Omental fat pad (tissue), 4 donors: ENCODE measurements around the gene CYP2A13. TPM values are rescaled to one million over a fixed set of nuclear protein-coding genes. Genes with fewer than 3 reads are reported as not detected.
"Not testable (repeated sequence)": the region's sequence is repeated elsewhere in the genome, so short reads cannot be mapped to it uniquely, and the experiment has no call there.

Source experiments
- ATAC-seq: fragments of 150-250 bp; one replicate; pipeline ENCODE4 v1.9.1; 2016; ENCODE audit warnings: mild to moderate bottlenecking, moderate library complexity; ENCODE audit not compliant: low FRiP score
- DNase-seq: peaks from one replicate; pipeline ENCODE4 v3.0.0-alpha.2; 2019; ENCODE audit warnings: low spot score
- total RNA-seq, 4 donors: library from RNA; depleted of rRNA; stranded (reverse); fragments of >200 nt; gene quantifications; one replicate each; pipeline ENCODE4 v1.1.0, GENCODE V29; 2016
- TF ChIP-seq, protein P1 (sequence below), 3 donors: fragments of 450-650 bp; IDR thresholded peaks; one replicate each; pipeline ENCODE4 v1.5.1; 2016 to 2017; ENCODE audit warnings: antibody characterized with exemption in 3 of 3, mild to moderate bottlenecking in 3 of 3, moderate library complexity in 2 of 3

Gene CYP2A13
- total RNA-seq, 4 donors from 2014 or later = not detected

DNA sequence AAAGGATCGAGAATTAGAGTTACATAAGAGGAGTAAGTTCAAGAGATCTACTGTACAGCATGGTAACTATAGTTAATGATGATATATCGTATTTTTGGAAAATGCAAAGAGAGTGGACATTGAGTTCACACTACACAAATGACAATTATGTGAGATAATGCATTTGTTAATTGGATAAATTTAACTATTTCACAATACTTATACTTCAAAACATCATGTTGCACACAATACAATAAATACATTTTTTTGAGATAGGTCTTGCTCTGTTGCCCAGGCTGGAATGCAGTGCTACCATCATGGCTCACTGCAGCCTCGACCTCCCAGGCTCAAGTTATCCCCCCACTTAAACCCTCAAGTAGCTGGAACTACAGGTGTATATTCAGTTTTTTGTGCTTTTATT lies 17.9 kb downstream of the CYP2A13 start:
- DNase-seq = no peak
- no peak for ATAC-seq
- TF ChIP-seq, protein P1, sequence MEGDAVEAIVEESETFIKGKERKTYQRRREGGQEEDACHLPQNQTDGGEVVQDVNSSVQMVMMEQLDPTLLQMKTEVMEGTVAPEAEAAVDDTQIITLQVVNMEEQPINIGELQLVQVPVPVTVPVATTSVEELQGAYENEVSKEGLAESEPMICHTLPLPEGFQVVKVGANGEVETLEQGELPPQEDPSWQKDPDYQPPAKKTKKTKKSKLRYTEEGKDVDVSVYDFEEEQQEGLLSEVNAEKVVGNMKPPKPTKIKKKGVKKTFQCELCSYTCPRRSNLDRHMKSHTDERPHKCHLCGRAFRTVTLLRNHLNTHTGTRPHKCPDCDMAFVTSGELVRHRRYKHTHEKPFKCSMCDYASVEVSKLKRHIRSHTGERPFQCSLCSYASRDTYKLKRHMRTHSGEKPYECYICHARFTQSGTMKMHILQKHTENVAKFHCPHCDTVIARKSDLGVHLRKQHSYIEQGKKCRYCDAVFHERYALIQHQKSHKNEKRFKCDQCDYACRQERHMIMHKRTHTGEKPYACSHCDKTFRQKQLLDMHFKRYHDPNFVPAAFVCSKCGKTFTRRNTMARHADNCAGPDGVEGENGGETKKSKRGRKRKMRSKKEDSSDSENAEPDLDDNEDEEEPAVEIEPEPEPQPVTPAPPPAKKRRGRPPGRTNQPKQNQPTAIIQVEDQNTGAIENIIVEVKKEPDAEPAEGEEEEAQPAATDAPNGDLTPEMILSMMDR (IDR thresholded peaks at IDR 0.05) = no peak

- ATAC-seq (no peak), DNase-seq (no peak)
- TF ChIP-seq, protein P1 (IDR thresholded peaks at IDR 0.05) = no peak
Observed at GRCh38 chr19:41111296-41111695, 23.0 kb downstream of the CYP2A13 start.

DNA sequence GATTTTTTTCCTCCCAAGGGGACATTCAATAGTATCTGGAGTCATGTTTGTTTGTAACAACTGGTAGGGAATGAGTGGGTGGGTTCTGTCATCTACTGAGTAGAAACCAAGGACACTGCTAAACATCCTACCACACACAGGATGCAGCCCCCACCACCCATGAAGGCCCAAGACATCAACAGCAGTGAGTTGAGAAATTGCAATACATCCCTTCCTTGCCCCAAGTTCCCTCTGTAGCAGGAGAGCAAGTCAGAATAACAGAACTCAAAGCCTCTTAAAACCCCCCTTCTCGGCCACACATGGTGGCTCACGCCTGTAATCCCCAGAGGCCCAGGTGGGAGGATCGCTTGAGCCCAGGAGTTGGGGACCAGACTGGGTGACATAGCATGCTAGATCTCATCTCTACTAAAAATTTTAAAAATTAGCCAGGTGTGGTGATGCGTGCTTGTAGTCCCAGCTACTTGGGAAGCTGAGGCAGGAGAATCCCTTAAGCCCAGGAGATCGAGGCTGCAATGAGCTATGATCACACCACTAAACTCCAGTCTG lies 23.6 kb downstream of the CYP2A13 start:
- DNase-seq (no peak), ATAC-seq (no peak)
- TF ChIP-seq, protein P1 (IDR thresholded peaks at IDR 0.05) = no peak

GRCh38 chr19:41112728-41113290 lies 24.6 kb downstream of the CYP2A13 start:
- ATAC-seq (no peak), DNase-seq (no peak)
- TF ChIP-seq, protein P1 (IDR thresholded peaks at IDR 0.05) = no peak

GRCh38 chr19:41114132-41114531 lies 25.9 kb downstream of the CYP2A13 start, which contains the start of gene CYP2F1:
TSS of gene CYP2F1 (plus strand) at chr19:41114432. CDS start at chr19:41116189, 1,757 bp downstream.
- ATAC-seq (no peak), DNase-seq (no peak)
- TF ChIP-seq, protein P1 (IDR thresholded peaks at IDR 0.05) = no peak

DNA sequence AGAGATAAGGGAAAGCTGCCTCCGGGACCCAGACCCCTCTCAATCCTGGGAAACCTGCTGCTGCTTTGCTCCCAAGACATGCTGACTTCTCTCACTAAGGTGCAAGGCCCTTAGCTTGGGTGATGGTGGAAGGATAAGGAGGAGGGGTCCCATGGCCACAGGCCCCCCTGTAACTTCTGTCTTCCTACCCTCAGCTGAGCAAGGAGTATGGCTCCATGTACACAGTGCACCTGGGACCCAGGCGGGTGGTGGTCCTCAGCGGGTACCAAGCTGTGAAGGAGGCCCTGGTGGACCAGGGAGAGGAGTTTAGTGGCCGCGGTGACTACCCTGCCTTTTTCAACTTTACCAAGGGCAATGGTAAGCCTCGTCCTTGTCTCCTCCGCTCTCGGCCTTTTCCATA lies 28.0 kb downstream of the CYP2A13 start:
- TF ChIP-seq, protein P1 (IDR thresholded peaks at IDR 0.05) = no peak
- ATAC-seq = no peak
- DNase-seq = no peak

- DNase-seq, ATAC-seq: not testable (repeated sequence)
Observed at GRCh38 chr19:41120929-41121911, 33.0 kb downstream of the CYP2A13 start.

DNA sequence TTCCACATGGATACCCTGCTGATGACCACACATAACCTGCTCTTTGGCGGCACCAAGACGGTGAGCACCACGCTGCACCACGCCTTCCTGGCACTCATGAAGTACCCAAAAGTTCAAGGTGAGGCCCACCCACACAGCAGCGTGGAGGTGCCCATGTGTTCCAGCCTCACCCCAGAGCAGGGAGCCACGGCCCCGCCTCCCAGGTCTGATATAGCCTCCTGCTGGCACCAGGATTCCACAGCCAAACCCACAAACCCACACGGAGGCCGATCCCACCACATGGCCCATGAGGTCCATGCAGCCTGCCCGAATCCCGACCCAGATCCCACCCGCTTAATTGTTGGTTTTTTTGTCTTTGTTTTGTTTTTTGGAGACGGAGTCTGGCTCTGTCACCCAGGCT lies 34.6 kb downstream of the CYP2A13 start:
- DNase-seq, ATAC-seq: not testable (repeated sequence)
